ENCODE data around the gene PRTN3. TPM values are rescaled to one million over a fixed set of nuclear protein-coding genes. Genes with fewer than 3 reads are reported as not detected.

PRTN3 gene
- total RNA-seq, 1 donor from 2014 or later = not detected

DNA sequence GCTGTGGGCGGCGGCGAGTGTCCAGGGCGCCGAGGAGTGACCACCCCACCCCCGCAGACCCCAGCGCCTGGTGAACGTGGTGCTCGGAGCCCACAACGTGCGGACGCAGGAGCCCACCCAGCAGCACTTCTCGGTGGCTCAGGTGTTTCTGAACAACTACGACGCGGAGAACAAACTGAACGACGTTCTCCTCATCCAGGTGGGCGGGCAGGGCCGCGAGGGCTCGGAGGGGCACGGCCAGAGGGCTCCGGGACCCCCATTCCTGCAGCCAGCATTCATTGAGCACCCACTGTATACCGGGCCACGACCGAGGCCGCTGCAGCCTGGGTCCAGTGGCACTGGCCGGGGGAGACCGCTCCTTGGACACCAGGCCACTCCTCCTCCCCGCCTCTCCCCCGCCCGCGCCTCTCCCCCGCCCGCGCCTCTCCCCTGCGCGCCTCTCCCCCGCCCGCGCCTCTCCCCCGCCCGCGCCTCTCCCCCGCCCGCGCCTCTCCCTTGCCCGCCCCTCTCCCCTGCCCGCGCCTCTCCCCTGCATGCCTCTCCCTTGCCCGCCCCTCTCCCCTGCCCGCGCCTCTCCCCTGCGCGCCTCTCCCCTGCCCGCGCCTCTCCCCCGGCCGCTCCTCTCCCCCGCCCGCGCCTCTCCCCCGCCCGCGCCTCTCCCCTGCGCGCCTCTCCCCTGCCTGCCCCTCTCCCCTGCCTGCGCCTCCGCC lies 3.2 kb downstream of the PRTN3 start:
- Histone ChIP-seq H3K27ac (no peak overlapping the region), H3K4me1 (peaks cover 3% of the 10 kb centered on the region), H4K20me1 (ENCODE audit: low read depth) (no peaks in the 10 kb centered on the region), H3K9me3 (ENCODE audit: low read depth) (no peaks in the 10 kb centered on the region), H3K27me3 (peaks cover 46% of the 10 kb centered on the region), H3K4me2 (peak overlapping the region; percentile 83), H3K79me2 (ENCODE audit: low read depth) (no peaks in the 10 kb centered on the region), H3K36me3 (no peaks in the 10 kb centered on the region), H3K9ac (no peak overlapping the region), H2AFZ (replicated peaks) (no peak overlapping the region), H3F3A (ENCODE audit: low read depth) (peaks cover 18% of the 10 kb centered on the region), H3K4me3 (peak overlapping the region; percentile 41)
- H3K9me3 Mint-ChIP-seq = peaks cover 3% of the 10 kb centered on the region
- peak overlapping the region; percentile 64 for H3K4me3 Mint-ChIP-seq
- H3K27me3 Mint-ChIP-seq (ENCODE audit: insufficient read depth, low read depth) = peaks cover 32% of the 10 kb centered on the region
- H3K4me1 Mint-ChIP-seq = peaks cover 17% of the 10 kb centered on the region
- no peak overlapping the region for H3K27ac Mint-ChIP-seq
- DNase-seq (ENCODE audit: low spot score) = peak; percentile 42
- no peaks in the 10 kb centered on the region for H3K36me3 Mint-ChIP-seq
- TF ChIP-seq EZH2 (IDR thresholded peaks at IDR 0.05) = peak; percentile 36
- no peak for TF ChIP-seq CTCF (IDR thresholded peaks at IDR 0.05)

GRCh38 chr19:844546-844971 lies 3.8 kb downstream of the PRTN3 start:
- peak overlapping the region; percentile 57 for H3K4me3 Mint-ChIP-seq
- peaks cover 46% of the 10 kb centered on the region for H3K27me3 ChIP-seq
- no peaks in the 10 kb centered on the region for H3K9me3 ChIP-seq (ENCODE audit: low read depth)
- H3K9ac ChIP-seq = no peak overlapping the region
- peaks cover 18% of the 10 kb centered on the region for H3F3A ChIP-seq (ENCODE audit: low read depth)
- H3K27me3 Mint-ChIP-seq (ENCODE audit: insufficient read depth, low read depth) = peaks cover 32% of the 10 kb centered on the region
- TF ChIP-seq CTCF (IDR thresholded peaks at IDR 0.05) (no peak), EZH2 (IDR thresholded peaks at IDR 0.05) (no peak), EZH2phosphoT487 (IDR thresholded peaks at IDR 0.05) (no peak)
- no peaks in the 10 kb centered on the region for H4K20me1 ChIP-seq (ENCODE audit: low read depth)
- no peaks in the 10 kb centered on the region for H3K36me3 ChIP-seq
- H2AFZ ChIP-seq (replicated peaks) = no peak overlapping the region
- H3K4me1 ChIP-seq = peaks cover 3% of the 10 kb centered on the region
- H3K9me3 Mint-ChIP-seq = peaks cover 3% of the 10 kb centered on the region
- no peaks in the 10 kb centered on the region for H3K36me3 Mint-ChIP-seq
- H3K79me2 ChIP-seq (ENCODE audit: low read depth) = no peaks in the 10 kb centered on the region
- peaks cover 17% of the 10 kb centered on the region for H3K4me1 Mint-ChIP-seq
- no peak overlapping the region for H3K4me2 ChIP-seq
- H3K4me3 ChIP-seq = no peak overlapping the region
- DNase-seq (ENCODE audit: low spot score) = peak; percentile 46
- no peak overlapping the region for H3K27ac Mint-ChIP-seq
- H3K27ac ChIP-seq = no peak overlapping the region

DNA sequence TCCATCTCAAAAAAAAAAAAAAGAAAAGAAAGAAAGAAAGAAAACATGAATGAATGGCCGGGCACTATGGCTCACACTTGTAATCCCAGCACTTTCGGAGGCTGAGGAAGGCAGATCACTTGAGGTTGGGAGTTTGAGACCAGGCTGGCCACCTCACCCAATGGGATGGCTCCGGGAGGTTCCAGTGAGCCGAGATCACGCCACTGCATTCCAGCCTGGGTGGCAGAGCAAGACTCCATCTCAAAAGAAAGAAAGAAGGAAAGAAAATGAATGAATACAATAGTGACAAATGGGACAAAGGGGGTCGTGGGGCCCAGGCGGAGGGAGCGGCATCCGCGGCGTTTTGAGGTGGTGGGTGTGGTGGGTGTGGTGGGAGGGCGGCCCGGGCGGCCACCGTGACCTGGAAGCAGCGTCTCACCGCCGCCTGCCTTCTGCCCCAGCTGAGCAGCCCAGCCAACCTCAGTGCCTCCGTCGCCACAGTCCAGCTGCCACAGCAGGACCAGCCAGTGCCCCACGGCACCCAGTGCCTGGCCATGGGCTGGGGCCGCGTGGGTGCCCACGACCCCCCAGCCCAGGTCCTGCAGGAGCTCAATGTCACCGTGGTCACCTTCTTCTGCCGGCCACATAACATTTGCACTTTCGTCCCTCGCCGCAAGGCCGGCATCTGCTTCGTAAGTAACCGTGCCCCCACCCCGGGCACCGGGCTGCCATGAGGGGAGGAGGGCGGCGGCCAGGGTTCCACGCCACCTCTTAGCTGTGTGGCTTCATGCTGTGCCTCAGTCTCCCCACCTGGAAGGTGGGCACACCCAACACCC lies 5.1 kb downstream of the PRTN3 start:
- Histone ChIP-seq H3K4me1 (peaks cover 3% of the 10 kb centered on the region), H2AFZ (replicated peaks) (no peak overlapping the region), H3K27me3 (peaks cover 46% of the 10 kb centered on the region), H4K20me1 (ENCODE audit: low read depth) (no peaks in the 10 kb centered on the region), H3K36me3 (no peaks in the 10 kb centered on the region), H3K79me2 (ENCODE audit: low read depth) (no peaks in the 10 kb centered on the region), H3K9me3 (ENCODE audit: low read depth) (no peaks in the 10 kb centered on the region), H3K4me3 (no peak overlapping the region), H3F3A (ENCODE audit: low read depth) (peaks cover 28% of the 10 kb centered on the region), H3K27ac (no peak overlapping the region), H3K4me2 (no peak overlapping the region), H3K9ac (no peak overlapping the region)
- TF ChIP-seq EZH2phosphoT487 (IDR thresholded peaks at IDR 0.05) = no peak
- TF ChIP-seq CTCF (IDR thresholded peaks at IDR 0.05) = no peak
- TF ChIP-seq EZH2 (IDR thresholded peaks at IDR 0.05) = no peak
- DNase-seq (ENCODE audit: low spot score) = peak; percentile 39
- peak overlapping the region; percentile 74 for H3K4me3 Mint-ChIP-seq
- H3K27me3 Mint-ChIP-seq (ENCODE audit: insufficient read depth, low read depth) = peaks cover 42% of the 10 kb centered on the region
- H3K9me3 Mint-ChIP-seq = peaks cover 3% of the 10 kb centered on the region
- peaks cover 17% of the 10 kb centered on the region for H3K4me1 Mint-ChIP-seq
- H3K36me3 Mint-ChIP-seq = no peaks in the 10 kb centered on the region
- peak overlapping the region; percentile 80 for H3K27ac Mint-ChIP-seq

Data from neural progenitor cell (in vitro differentiated cells).